Neural cell (in vitro differentiated cells): ENCODE results near the gene RNF213. TPM values are rescaled to one million over a fixed set of nuclear protein-coding genes. Genes with fewer than 3 reads are reported as not detected.

Experiments used
- H2AFZ ChIP-seq: fragments of 200-600, 300-800 bp; sonication (generic), shearing (Covaris generic); 2 replicates; pipeline ENCODE4 v1.6.0; 2014; ENCODE audit warnings: low read depth, mild to moderate bottlenecking, antibody characterized with exemption, low read length, moderate library complexity
- H3F3A ChIP-seq: fragments of 200-600 bp; shearing (Covaris generic); 2 replicates; pipeline ENCODE4 v1.6.1; 2016; ENCODE audit warnings: mild to moderate bottlenecking, moderate library complexity, mixed read lengths, antibody characterized with exemption, low read length; ENCODE audit not compliant: insufficient read depth, poor library complexity, severe bottlenecking
- H3K27ac ChIP-seq: fragments of 200-600, 300-800 bp; sonication (generic), shearing (Covaris generic); 2 replicates; pipeline ENCODE4 v1.5.1; 2014; ENCODE audit warnings: mild to moderate bottlenecking, low read length, moderate library complexity
- H3K27me3 ChIP-seq: fragments of 300-800, 200-600 bp; sonication (generic), shearing (Covaris generic); 2 replicates; pipeline ENCODE4 v1.6.0; 2014; ENCODE audit warnings: mild to moderate bottlenecking, low read depth, low read length, moderate library complexity; ENCODE audit not compliant: insufficient read depth
- H3K36me3 ChIP-seq: fragments of 300-800, 200-600 bp; sonication (generic), shearing (Covaris generic); 2 replicates; pipeline ENCODE4 v1.5.1; 2014; ENCODE audit warnings: mild to moderate bottlenecking, antibody characterized with exemption, low read length, moderate library complexity; ENCODE audit not compliant: insufficient read depth
- H3K4me2 ChIP-seq: fragments of 300-800, 200-600 bp; sonication (generic), shearing (Covaris generic); 2 replicates; pipeline ENCODE4 v1.6.0; 2014; ENCODE audit warnings: mild to moderate bottlenecking, low read length
- H3K4me3 ChIP-seq: fragments of 300-800, 200-600 bp; sonication (generic), shearing (Covaris generic); 2 replicates; pipeline ENCODE4 v1.5.1; 2014; ENCODE audit warnings: mild to moderate bottlenecking, low read length, moderate library complexity
- H3K79me2 ChIP-seq: fragments of 200-600 bp; shearing (Covaris generic); replicated peaks from 2 replicates; pipeline ENCODE4 v1.6.0; 2014; ENCODE audit warnings: mild to moderate bottlenecking, low read length, moderate library complexity; ENCODE audit not compliant: insufficient read depth
- H3K9ac ChIP-seq: fragments of 300-800, 200-600 bp; sonication (generic), shearing (Covaris generic); 2 replicates; pipeline ENCODE4 v1.6.1; 2016; ENCODE audit warnings: mild to moderate bottlenecking, low read length, mixed read lengths
- H3K9me2 ChIP-seq: fragments of 200-600 bp; shearing (Covaris generic); 2 replicates; pipeline ENCODE4 v1.6.1; 2016; ENCODE audit warnings: mild to moderate bottlenecking, low read length, mixed read lengths; ENCODE audit not compliant: insufficient read depth
- H3K9me3 ChIP-seq: fragments of 200-600, 300-800 bp; sonication (generic), shearing (Covaris generic); 2 replicates; pipeline ENCODE4 v1.6.1; 2016; ENCODE audit warnings: mild to moderate bottlenecking, mixed run types, low read length, moderate library complexity, mixed read lengths
- H4K20me1 ChIP-seq: fragments of 200-600 bp; shearing (Covaris generic); 2 replicates; pipeline ENCODE4 v1.6.1; 2016; ENCODE audit warnings: mild to moderate bottlenecking, mixed run types; ENCODE audit not compliant: insufficient read depth
- EP300 ChIP-seq: fragments of 450-650 bp; conservative IDR thresholded peaks from 2 replicates; pipeline ENCODE4 v1.6.1; 2014; ENCODE audit warnings: antibody characterized with exemption, mild to moderate bottlenecking, moderate library complexity; ENCODE audit not compliant: poor library complexity, severe bottlenecking
- EZH2 ChIP-seq: fragments of 200-600, 300-800 bp; shearing (Covaris generic), sonication (generic); IDR thresholded peaks from 2 replicates; pipeline ENCODE4 v1.6.1; 2014; ENCODE audit warnings: antibody characterized with exemption, low read length, borderline replicate concordance, mild to moderate bottlenecking; ENCODE audit not compliant: insufficient read depth, poor library complexity, severe bottlenecking
- MXI1 ChIP-seq: fragments of 450-650 bp; conservative IDR thresholded peaks from 2 replicates; pipeline ENCODE4 v1.6.1; 2014; ENCODE audit warnings: antibody characterized with exemption, mild to moderate bottlenecking; ENCODE audit not compliant: poor library complexity, severe bottlenecking
- POLR2AphosphoS5 ChIP-seq: IDR thresholded peaks from 2 replicates; pipeline ENCODE4 v1.6.1; 2012
- RAD21 ChIP-seq: fragments of 450-650 bp; conservative IDR thresholded peaks from 2 replicates; pipeline ENCODE4 v1.6.1; 2014; ENCODE audit warnings: antibody characterized with exemption, mild to moderate bottlenecking, moderate library complexity
- SMC3 ChIP-seq: fragments of 450-650 bp; conservative IDR thresholded peaks from 2 replicates; pipeline ENCODE4 v1.6.1; 2014; ENCODE audit warnings: antibody characterized with exemption, mild to moderate bottlenecking, moderate library complexity; ENCODE audit not compliant: poor library complexity
- TAF1 ChIP-seq: IDR thresholded peaks from 2 replicates; pipeline ENCODE4 v1.6.1; 2012; ENCODE audit warnings: low read depth
- polyA plus RNA-seq: library from polyadenylated mRNA; depleted of rRNA; stranded (reverse); fragments of >200 nt; gene quantifications from 2 replicates; pipeline ENCODE4 v1.2.3, GENCODE V29; 2014
- TF ChIP-seq, protein P1 (sequence below): fragments of 450-650 bp; IDR thresholded peaks from 2 replicates; pipeline ENCODE4 v1.5.1; 2014; ENCODE audit warnings: antibody characterized with exemption, mild to moderate bottlenecking, moderate library complexity; ENCODE audit not compliant: poor library complexity, severe bottlenecking
- TF ChIP-seq, protein P2 (sequence below): IDR thresholded peaks from 2 replicates; pipeline ENCODE4 v1.6.1; 2012; ENCODE audit warnings: borderline replicate concordance

Gene RNF213
- polyA plus RNA-seq, 1 donor from 2014 or later, result 1.5 TPM

DNA sequence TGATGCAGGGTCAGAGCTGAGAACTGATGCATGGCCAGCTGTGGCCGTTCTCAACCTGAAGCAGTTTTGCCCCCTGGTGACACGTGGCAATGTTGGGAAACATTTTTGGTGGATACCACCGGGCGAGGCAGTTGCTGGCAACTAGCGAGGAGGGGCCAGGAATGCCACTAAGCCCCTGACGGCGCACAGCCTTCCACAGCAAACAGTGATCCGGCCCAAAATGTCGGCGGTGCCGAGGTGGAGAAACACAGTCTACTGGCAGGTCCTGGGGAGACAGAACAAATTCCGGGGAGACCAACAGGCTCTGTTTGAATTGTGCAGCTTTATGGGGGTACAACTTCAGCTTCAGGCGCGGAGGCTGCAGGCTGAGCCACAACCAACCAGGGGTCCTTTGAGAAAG, 32.2 kb upstream of the RNF213 start:
- Histone ChIP-seq H3F3A (no peaks in the 10 kb centered on the region), H3K9ac (no peak overlapping the region), H2AFZ (no peak overlapping the region), H3K9me2 (no peaks in the 10 kb centered on the region), H3K36me3 (no peaks in the 10 kb centered on the region), H3K4me3 (no peak overlapping the region), H3K4me2 (no peak overlapping the region), H3K27me3 (no peaks in the 10 kb centered on the region), H3K27ac (no peak overlapping the region), H3K9me3 (no peaks in the 10 kb centered on the region), H4K20me1 (no peaks in the 10 kb centered on the region), H3K79me2 (no peaks in the 10 kb centered on the region)
- TF ChIP-seq RAD21 (no peak), TAF1 (no peak), POLR2AphosphoS5 (no peak), SMC3 (no peak), MXI1 (no peak), EP300 (no peak), EZH2 (no peak)
- TF ChIP-seq, protein P1, sequence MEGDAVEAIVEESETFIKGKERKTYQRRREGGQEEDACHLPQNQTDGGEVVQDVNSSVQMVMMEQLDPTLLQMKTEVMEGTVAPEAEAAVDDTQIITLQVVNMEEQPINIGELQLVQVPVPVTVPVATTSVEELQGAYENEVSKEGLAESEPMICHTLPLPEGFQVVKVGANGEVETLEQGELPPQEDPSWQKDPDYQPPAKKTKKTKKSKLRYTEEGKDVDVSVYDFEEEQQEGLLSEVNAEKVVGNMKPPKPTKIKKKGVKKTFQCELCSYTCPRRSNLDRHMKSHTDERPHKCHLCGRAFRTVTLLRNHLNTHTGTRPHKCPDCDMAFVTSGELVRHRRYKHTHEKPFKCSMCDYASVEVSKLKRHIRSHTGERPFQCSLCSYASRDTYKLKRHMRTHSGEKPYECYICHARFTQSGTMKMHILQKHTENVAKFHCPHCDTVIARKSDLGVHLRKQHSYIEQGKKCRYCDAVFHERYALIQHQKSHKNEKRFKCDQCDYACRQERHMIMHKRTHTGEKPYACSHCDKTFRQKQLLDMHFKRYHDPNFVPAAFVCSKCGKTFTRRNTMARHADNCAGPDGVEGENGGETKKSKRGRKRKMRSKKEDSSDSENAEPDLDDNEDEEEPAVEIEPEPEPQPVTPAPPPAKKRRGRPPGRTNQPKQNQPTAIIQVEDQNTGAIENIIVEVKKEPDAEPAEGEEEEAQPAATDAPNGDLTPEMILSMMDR, result no peak
- TF ChIP-seq, protein P2, sequence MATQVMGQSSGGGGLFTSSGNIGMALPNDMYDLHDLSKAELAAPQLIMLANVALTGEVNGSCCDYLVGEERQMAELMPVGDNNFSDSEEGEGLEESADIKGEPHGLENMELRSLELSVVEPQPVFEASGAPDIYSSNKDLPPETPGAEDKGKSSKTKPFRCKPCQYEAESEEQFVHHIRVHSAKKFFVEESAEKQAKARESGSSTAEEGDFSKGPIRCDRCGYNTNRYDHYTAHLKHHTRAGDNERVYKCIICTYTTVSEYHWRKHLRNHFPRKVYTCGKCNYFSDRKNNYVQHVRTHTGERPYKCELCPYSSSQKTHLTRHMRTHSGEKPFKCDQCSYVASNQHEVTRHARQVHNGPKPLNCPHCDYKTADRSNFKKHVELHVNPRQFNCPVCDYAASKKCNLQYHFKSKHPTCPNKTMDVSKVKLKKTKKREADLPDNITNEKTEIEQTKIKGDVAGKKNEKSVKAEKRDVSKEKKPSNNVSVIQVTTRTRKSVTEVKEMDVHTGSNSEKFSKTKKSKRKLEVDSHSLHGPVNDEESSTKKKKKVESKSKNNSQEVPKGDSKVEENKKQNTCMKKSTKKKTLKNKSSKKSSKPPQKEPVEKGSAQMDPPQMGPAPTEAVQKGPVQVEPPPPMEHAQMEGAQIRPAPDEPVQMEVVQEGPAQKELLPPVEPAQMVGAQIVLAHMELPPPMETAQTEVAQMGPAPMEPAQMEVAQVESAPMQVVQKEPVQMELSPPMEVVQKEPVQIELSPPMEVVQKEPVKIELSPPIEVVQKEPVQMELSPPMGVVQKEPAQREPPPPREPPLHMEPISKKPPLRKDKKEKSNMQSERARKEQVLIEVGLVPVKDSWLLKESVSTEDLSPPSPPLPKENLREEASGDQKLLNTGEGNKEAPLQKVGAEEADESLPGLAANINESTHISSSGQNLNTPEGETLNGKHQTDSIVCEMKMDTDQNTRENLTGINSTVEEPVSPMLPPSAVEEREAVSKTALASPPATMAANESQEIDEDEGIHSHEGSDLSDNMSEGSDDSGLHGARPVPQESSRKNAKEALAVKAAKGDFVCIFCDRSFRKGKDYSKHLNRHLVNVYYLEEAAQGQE, result no peak

DNA sequence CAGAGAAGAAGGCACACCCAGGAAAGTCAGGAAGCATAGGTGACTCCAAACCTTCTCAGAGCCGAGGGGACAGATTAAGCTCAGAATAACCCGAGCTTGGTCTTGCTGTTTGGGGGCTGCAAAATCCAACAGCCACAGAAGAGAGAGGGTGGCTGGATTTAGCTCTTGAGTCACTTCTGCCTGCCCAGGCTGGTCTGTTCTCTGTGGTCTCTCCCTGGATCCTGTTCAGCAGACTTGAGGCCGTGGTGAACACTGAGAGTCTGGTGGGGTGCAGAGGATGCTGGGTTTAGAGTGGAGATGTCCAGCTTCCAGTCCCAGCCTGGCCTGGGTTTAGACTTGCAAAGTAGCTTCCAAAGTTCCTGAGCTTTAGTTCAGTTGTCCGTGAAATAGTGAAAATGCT, 31.6 kb upstream of the RNF213 start:
- Histone ChIP-seq H2AFZ (no peak overlapping the region), H3K4me3 (no peak overlapping the region)
- TF ChIP-seq RAD21 (no peak), TAF1 (no peak), MXI1 (no peak), EZH2 (no peak), SMC3 (no peak)
- TF ChIP-seq, protein P1, result no peak

More for the DNA sequence above, 31.6 kb upstream of the RNF213 start:
- H3F3A ChIP-seq, result no peaks in the 10 kb centered on the region
- H3K79me2 ChIP-seq, result no peaks in the 10 kb centered on the region
- no peaks in the 10 kb centered on the region for H4K20me1 ChIP-seq
- no peaks in the 10 kb centered on the region for H3K9me2 ChIP-seq
- no peak overlapping the region for H3K27ac ChIP-seq
- H3K27me3 ChIP-seq, result no peaks in the 10 kb centered on the region
- H3K4me2 ChIP-seq, result no peak overlapping the region
- H3K9me3 ChIP-seq, result no peaks in the 10 kb centered on the region
- H3K9ac ChIP-seq, result no peak overlapping the region
- no peaks in the 10 kb centered on the region for H3K36me3 ChIP-seq
